Measurements from ENCODE around the gene LINC00632.
A peak's percentile ranks its signal among the peaks of the same experiment; 100 is the strongest.

The LINC00632 gene

GRCh38 chrX:140765043-140765784, 55.7 kb downstream of the LINC00632 start:
- DNase-seq (ENCODE audit: low read depth): no peak

- no peak for DNase-seq (ENCODE audit: low read depth)
Observed at GRCh38 chrX:140766024-140766611, 56.6 kb downstream of the LINC00632 start.

GRCh38 chrX:140767646-140768045, 58.1 kb downstream of the LINC00632 start:
- DNase-seq (ENCODE audit: low read depth): no peak

DNA sequence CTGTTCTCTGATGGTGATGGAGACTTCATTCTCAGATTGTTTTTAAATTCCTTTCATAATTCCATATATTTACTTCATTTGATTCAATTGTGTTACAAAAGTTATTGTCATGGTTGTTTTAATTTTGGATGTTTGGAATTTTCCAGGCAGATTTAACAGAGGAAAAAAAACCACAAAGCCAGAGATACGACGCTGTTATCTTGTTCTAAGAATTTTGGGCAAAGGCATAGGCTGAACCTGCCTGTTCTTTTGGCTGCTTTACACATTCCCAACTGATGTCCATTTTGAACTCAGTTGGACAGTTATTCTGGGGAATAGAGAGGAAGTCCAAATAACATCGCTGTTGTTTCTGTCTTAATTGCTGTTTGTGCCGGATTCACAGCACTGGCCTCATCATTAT, 65.7 kb downstream of the LINC00632 start:
- no peak for DNase-seq (ENCODE audit: low read depth)

- no peak for DNase-seq (ENCODE audit: low read depth)
Observed at GRCh38 chrX:140776320-140776719, 66.8 kb downstream of the LINC00632 start.

DNA sequence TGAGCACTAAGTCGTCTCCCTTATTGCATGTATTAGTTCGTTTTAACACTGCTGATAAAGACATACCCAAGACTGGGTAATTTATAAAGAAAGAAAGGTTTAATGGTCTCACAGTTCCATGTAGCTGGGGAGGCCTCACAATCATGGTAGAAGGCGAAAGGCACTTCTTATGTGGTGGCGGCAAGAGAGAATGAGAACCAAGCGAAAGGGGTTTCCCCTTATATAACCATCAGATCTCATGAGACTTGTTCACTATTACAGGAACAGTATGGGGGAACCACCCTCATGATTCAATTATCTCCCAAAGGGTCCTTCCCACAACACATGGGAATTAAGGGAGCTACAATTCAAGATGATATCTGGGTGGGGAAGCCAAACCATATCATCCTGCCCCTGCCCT, 85.1 kb downstream of the LINC00632 start:
- no peak for DNase-seq (ENCODE audit: low read depth)

DNA sequence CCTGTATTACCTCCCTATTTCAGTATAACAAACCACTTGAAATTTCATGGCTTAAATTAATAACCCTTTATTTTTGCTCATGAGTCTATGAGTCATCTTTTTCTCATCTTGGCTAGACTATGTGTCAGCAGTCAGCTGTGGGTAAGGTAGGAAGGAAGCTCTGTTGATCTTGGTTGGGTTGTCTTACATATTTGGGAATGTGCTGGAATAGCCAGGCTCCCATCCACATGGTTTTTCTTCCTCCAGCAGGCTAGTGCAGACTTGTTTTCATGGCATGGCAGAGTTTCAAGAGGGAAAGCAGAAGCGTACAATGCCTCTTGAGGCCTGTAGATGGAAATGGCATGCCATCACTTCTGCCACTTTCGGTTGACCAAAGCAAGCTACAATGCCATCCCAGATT, 89.7 kb downstream of the LINC00632 start:
- DNase-seq (ENCODE audit: low read depth): no peak

- no peak for DNase-seq (ENCODE audit: low read depth)
Observed at GRCh38 chrX:140804292-140804691, 94.7 kb downstream of the LINC00632 start.

DNA sequence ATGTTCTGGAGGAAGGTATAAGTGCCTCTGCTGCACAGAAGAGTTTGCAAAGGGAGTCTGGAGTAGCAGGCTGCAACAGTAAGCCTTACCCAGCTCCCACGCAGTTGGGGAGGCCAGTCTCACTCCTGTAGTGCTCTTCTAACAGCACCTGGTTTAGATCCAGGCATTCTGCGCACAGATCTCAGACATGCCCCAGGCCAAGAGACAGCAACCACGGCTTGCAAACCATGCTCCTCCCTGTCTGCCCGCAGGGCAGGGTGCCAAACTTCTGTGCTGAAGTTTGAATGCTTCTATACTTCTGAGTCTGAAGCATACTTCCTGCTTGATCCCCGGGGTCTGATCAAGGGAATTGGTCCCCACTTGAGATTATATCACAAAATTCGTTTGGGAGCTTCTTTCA, 106.3 kb downstream of the LINC00632 start:
- no peak for DNase-seq (ENCODE audit: low read depth)

DNA sequence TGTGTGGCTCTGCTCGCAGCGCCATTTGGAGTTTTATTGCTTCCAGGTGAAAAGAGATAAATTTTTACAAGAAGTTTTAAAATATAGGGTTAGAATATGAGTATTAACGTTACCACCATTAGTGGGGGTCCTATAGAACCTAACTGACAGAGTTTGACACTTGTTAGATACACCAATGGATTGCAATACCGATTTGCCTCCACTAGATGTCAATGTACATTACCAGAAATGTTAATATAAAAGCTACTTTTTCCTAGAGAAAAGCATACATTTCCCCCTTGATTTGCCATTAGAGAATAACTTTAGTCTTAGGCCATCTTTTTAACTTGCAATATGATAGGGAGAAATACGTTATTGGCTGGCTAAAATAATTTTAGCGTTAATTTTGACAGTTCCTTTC, 108.4 kb downstream of the LINC00632 start:
- peak; percentile 10 for DNase-seq (ENCODE audit: low read depth)

DNA sequence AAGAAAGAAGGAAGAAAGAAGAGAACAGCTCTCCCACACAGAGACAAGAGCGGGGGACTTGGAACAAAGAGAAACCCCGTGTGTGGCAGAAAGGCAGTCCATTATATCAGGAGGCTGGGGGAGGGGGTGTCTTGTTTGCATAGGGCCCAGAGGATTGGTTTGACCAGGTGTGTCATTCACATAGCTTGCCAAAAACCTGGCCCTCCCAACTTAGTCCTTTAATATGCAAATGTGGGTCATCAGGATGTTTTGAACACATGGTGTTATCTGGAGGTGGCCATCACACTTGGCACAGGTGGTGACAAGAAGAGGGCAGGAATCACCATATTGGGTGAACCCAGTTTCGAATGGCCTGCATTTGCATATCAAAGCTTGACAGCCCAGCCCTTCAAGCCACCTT, 111.7 kb downstream of the LINC00632 start:
- no peak for DNase-seq (ENCODE audit: low read depth)

DNA sequence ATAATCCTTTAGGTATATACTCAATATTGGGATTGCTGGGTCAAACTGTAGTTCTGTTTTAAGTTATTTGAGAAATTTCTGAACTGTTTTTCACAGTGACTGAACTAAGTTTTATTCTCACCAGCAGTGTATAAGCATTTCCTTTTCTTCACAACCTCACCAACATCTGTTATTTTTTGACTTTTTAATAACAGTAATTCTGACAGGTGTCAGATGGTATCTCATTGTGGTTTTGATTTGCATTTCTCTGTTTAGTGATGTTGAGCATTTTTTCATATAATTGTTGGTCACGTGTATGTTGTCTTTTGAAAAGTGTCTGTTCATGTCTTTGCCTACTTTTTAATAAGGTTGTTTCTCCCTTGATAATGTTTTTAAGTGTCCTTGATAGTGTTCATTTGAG, 112.6 kb downstream of the LINC00632 start:
- DNase-seq (ENCODE audit: low read depth): no peak

GRCh38 chrX:140822861-140823260, 113.3 kb downstream of the LINC00632 start:
- no peak for DNase-seq (ENCODE audit: low read depth)

DNA sequence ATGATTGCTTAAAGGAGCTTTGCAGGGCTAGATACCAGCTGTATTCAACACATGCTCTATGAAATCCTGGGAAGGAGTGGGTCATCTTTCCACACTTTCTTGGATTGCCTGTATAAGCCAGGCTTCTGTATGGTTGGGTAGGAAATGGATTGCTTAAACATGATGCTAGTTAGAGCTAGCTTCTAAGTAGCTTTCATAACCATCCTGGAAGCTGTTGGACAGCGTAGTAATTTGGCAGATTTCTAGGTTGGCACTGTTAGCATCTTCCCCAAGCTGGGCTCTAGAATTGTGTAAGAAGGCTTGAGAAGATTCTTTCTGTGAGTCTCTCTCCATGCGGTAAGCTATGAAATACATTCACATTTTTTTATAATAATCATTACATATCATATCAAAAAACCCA, 127.3 kb downstream of the LINC00632 start:
- DNase-seq (ENCODE audit: low read depth): no peak
